ENCODE measurements around the gene PAPPA2. TPM values are rescaled to one million over a fixed set of nuclear protein-coding genes. Genes with fewer than 3 reads are reported as not detected.

PAPPA2 gene
- total and polyA plus RNA-seq, 10 of the 15 experiments (the other 5 are each of a cell fraction or from before 2014, with no cell fraction given), result under 0.01 to 0.06 (median 0.03) TPM; not detected in 7

- intact Hi-C loops (cut with micrococcal nuclease; ENCODE audit: unreplicated experiment), result no loop called here
- TF ChIP-seq HSF1 (IDR thresholded peaks at IDR 0.05; ENCODE audit: low read depth, low read length), result no peak
- TF ChIP-seq SUZ12 (IDR thresholded peaks at IDR 0.05; ENCODE audit: unreplicated experiment), result no peak
- TF ChIP-seq ZBTB40 (IDR thresholded peaks at IDR 0.05; ENCODE audit: borderline replicate concordance), result no peak
- TF ChIP-seq BCL3 (IDR thresholded peaks at IDR 0.05; ENCODE audit: borderline replicate concordance, insufficient read depth, low read depth, low read length, poor library complexity, severe bottlenecking), result no peak
- TF ChIP-seq JUNB (IDR thresholded peaks at IDR 0.05), result no peak
- TF ChIP-seq MYC (IDR thresholded peaks at IDR 0.05; ENCODE audit: insufficient read depth, insufficient read length, insufficient replicate concordance, low read length, severe bottlenecking), result no peak
- TF ChIP-seq SIX5 (IDR thresholded peaks at IDR 0.05; ENCODE audit: low read depth, low read length, severe bottlenecking), result no peak
- TF ChIP-seq SUPT20H (IDR thresholded peaks at IDR 0.05; ENCODE audit: borderline replicate concordance, control insufficient read depth, low read depth, low read length), result no peak
- no peak for TF ChIP-seq SMAD1 (IDR thresholded peaks at IDR 0.05; ENCODE audit: low read depth, partially characterized antibody)
- TF ChIP-seq NBN (IDR thresholded peaks at IDR 0.05), result no peak
- TF ChIP-seq RAD51 (IDR thresholded peaks at IDR 0.05), result no peak
- BruUV-seq (replicated peaks), result no TSS peak
- Histone ChIP-seq H3K27me3 (replicated peaks in 1 of 2; ENCODE audit: control insufficient read depth in 2 of 2, insufficient read depth in 2 of 2, low read length in 1 of 2) (peaks cover 0 to 2% of the 10 kb centered on the region in 2 experiments; a peak in 1 of 4 replicates), H2AFZ (ENCODE audit: control insufficient read depth, low read depth, low read length) (no peak overlapping the region), H3K4me1 (ENCODE audit: control insufficient read depth, insufficient read depth, low read length) (no peaks in the 10 kb centered on the region), H3K27ac (ENCODE audit: control insufficient read depth, insufficient read depth) (no peak overlapping the region), H3K36me3 (ENCODE audit: control insufficient read depth in 2 of 2, insufficient read depth in 2 of 2, low read length in 1 of 2) (no peaks in the 10 kb centered on the region), H3K4me2 (ENCODE audit: control insufficient read depth, insufficient read depth) (no peak overlapping the region), H3K79me2 (ENCODE audit: control insufficient read depth, insufficient read depth, low read length) (no peaks in the 10 kb centered on the region), H4K20me1 (ENCODE audit: control insufficient read depth, insufficient read depth) (no peaks in the 10 kb centered on the region), H3K9ac (ENCODE audit: control insufficient read depth, insufficient read depth, low read length) (no peak overlapping the region), H3K9me3 (replicated peaks; ENCODE audit: control insufficient read depth, insufficient read depth, low read length) (no peaks in the 10 kb centered on the region), H3K4me3 (no peak overlapping the region)
- in situ Hi-C loops (cut with MboI), result no loop called here
- ChIA-PET RAD21 (ENCODE audit: unreplicated experiment) (no interaction called here), SMC1A (ENCODE audit: uncharacterized antibody, unreplicated experiment) (no interaction called here), CTCF (no interaction called here), POLR2A (no interaction called here)
- FAIRE-seq (no peak), ATAC-seq (no peak), DNase-seq (ENCODE audit: low read depth, low spot score) (no peak)
- 5% methylated on average over 2 of the region's 2 CpGs for WGBS (ENCODE audit: insufficient coverage, insufficient replicate concordance, low lambda C conversion rate, missing lambda C conversion rate)
Measured at GRCh38 chr1:176837708-176838107, 374.7 kb downstream of the PAPPA2 start.
